ENCODE data around the gene LY9.

The LY9 gene

DNA sequence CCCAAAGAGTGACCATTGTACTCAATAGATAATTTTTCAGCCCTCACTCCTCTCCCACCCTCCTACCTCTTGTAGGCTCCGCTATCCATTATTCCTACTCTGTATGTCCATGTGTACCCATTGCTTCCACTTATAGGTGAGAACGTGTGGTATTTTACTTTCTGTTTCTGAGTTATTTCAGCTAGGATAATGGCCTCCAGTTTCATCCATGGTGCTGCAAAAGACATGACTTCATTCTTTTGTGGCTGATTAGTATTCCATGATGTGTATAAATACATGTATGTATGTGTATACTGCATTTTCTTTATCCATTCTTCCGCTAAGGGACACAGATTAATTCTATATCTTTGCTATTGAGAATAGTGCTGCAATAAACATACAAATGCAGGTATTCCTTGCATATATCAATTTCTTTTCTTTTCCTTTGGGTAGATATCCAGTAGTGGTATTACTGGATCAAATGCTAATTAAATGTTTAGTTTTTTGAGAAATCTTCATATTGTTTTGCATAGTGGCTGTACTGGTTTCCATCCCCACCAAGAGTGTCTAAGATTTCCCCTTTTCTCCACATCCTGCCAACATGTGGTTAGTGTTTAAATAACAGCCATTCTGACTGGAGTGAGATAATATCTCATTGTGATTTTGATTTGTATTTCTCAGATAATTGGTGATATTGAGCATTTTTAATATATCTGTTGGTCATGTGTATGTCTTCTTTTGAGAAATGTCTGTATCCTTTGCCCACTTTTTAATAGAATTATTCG is 4.9 kb downstream of the LY9 start:
- no peaks in the 10 kb centered on the region for H3K27me3 ChIP-seq (ENCODE audit: control insufficient read depth, insufficient read depth, low read length)
- H3K27ac ChIP-seq (ENCODE audit: low read length): no peak overlapping the region
- no CpG with 5 or more reads among the region's 4 CpGs for WGBS (ENCODE audit: insufficient coverage, insufficient read length)
- H3K36me3 ChIP-seq (ENCODE audit: control insufficient read depth, insufficient read depth, low read length): 0 out of 2 replicates have a peak, but pooled peaks cover 2% of the 10 kb centered on the region
- no peak for DNase-seq (ENCODE audit: low read depth, low spot score)
- no peaks in the 10 kb centered on the region for H3K4me1 ChIP-seq (ENCODE audit: control insufficient read depth, insufficient read depth, low read length)
- no peak overlapping the region for H3K4me3 ChIP-seq (ENCODE audit: low read length)
- no peaks in the 10 kb centered on the region for H3K9me3 ChIP-seq (ENCODE audit: control insufficient read depth, insufficient read depth, low read length)

GRCh38 chr1:160801836-160802580 is 6.0 kb downstream of the LY9 start:
- H3K9me3 ChIP-seq (ENCODE audit: control insufficient read depth, insufficient read depth, low read length): no peaks in the 10 kb centered on the region
- no peak for DNase-seq (ENCODE audit: low read depth, low spot score)
- H3K4me3 ChIP-seq (ENCODE audit: low read length): no peak overlapping the region
- no peak overlapping the region for H3K27ac ChIP-seq (ENCODE audit: low read length)
- no peaks in the 10 kb centered on the region for H3K27me3 ChIP-seq (ENCODE audit: control insufficient read depth, insufficient read depth, low read length)
- no peaks in the 10 kb centered on the region for H3K4me1 ChIP-seq (ENCODE audit: control insufficient read depth, insufficient read depth, low read length)
- H3K36me3 ChIP-seq (ENCODE audit: control insufficient read depth, insufficient read depth, low read length): 0 out of 2 replicates have a peak, but pooled peaks cover 2% of the 10 kb centered on the region
- no CpG with 5 or more reads among the region's 43 CpGs for WGBS (ENCODE audit: insufficient coverage, insufficient read length)

- Histone ChIP-seq H3K36me3 (ENCODE audit: control insufficient read depth, insufficient read depth, low read length) (0 out of 2 replicates have a peak, but pooled peaks cover 2% of the 10 kb centered on the region), H3K27ac (ENCODE audit: low read length) (no peak overlapping the region), H3K9me3 (ENCODE audit: control insufficient read depth, insufficient read depth, low read length) (no peaks in the 10 kb centered on the region), H3K4me3 (ENCODE audit: low read length) (no peak overlapping the region), H3K4me1 (ENCODE audit: control insufficient read depth, insufficient read depth, low read length) (no peaks in the 10 kb centered on the region; the same call in 1 of the 2 replicates), H3K27me3 (ENCODE audit: control insufficient read depth, insufficient read depth, low read length) (no peaks in the 10 kb centered on the region)
- DNase-seq (ENCODE audit: low read depth, low spot score): no peak
- no CpG with 5 or more reads among the region's 1 CpG for WGBS (ENCODE audit: insufficient coverage, insufficient read length)
These were observed 10.2 kb downstream of the LY9 start for GRCh38 chr1:160806109-160806665.

DNA sequence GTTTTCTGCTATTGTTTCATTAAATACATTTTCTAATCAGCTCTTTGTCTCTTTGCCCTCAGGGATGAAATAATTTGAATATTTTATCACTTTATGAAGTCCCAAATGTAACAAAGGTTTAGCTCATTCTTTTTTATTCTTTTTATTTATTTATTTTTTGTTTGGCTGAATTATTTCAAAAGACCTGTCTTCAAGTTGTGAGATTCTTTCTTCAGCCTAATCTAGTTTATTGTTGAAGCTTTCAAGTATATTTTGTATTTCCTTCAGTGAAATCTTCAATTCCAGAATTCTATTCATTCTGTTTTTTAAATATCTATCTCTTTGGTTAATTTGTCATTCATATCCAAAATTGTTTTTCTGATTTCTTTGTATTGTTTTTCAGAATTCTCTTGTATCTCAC is 10.8 kb downstream of the LY9 start:
- no peak for DNase-seq (ENCODE audit: low read depth, low spot score)
- Histone ChIP-seq H3K27me3 (ENCODE audit: control insufficient read depth, insufficient read depth, low read length) (no peaks in the 10 kb centered on the region), H3K4me1 (ENCODE audit: control insufficient read depth, insufficient read depth, low read length) (no peaks in the 10 kb centered on the region; the same call in 1 of the 2 replicates), H3K36me3 (ENCODE audit: control insufficient read depth, insufficient read depth, low read length) (0 out of 2 replicates have a peak, but pooled peaks cover 2% of the 10 kb centered on the region), H3K4me3 (ENCODE audit: low read length) (no peak overlapping the region), H3K9me3 (ENCODE audit: control insufficient read depth, insufficient read depth, low read length) (no peaks in the 10 kb centered on the region), H3K27ac (ENCODE audit: low read length) (no peak overlapping the region)

DNA sequence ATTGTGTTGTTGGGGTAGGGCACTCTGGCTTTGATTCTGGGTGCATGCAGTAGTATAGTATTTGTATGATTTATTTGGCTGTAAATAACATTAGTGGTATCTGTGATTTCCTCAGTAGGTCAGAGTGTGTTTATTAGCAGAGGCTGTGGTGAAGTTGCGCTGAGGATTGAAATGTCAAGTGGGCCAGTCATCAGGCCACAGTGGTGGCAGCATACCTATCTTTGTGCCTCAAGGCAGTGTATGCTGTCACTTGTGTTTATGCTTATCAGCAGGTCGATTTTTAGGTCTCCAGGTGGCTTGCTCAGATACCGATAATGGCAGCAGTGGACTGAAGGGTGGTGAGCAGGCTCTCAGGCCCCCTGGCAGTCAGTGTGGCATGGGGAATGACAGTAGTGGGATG is 11.3 kb downstream of the LY9 start:
- no peaks in the 10 kb centered on the region; the same call in 1 of the 2 replicates for H3K4me1 ChIP-seq (ENCODE audit: control insufficient read depth, insufficient read depth, low read length)
- WGBS (ENCODE audit: insufficient coverage, insufficient read length): no CpG with 5 or more reads among the region's 3 CpGs
- H3K9me3 ChIP-seq (ENCODE audit: control insufficient read depth, insufficient read depth, low read length): no peaks in the 10 kb centered on the region
- H3K36me3 ChIP-seq (ENCODE audit: control insufficient read depth, insufficient read depth, low read length): 0 out of 2 replicates have a peak, but pooled peaks cover under 1% of the 10 kb centered on the region
- no peak overlapping the region for H3K4me3 ChIP-seq (ENCODE audit: low read length)
- no peaks in the 10 kb centered on the region for H3K27me3 ChIP-seq (ENCODE audit: control insufficient read depth, insufficient read depth, low read length)
- no peak for DNase-seq (ENCODE audit: low read depth, low spot score)
- H3K27ac ChIP-seq (ENCODE audit: low read length): no peak overlapping the region

GRCh38 chr1:160807738-160808137 is 11.8 kb downstream of the LY9 start:
- no peak for DNase-seq (ENCODE audit: low read depth, low spot score)
- no peak overlapping the region for H3K27ac ChIP-seq (ENCODE audit: low read length)

GRCh38 chr1:160808289-160808688 is 12.3 kb downstream of the LY9 start:
- H3K9me3 ChIP-seq (ENCODE audit: control insufficient read depth, insufficient read depth, low read length): no peaks in the 10 kb centered on the region
- H3K36me3 ChIP-seq (ENCODE audit: control insufficient read depth, insufficient read depth, low read length): no peaks in the 10 kb centered on the region
- no peak overlapping the region for H3K4me3 ChIP-seq (ENCODE audit: low read length)
- DNase-seq (ENCODE audit: low read depth, low spot score): no peak
- no peak overlapping the region for H3K27ac ChIP-seq (ENCODE audit: low read length)
- no peaks in the 10 kb centered on the region for H3K27me3 ChIP-seq (ENCODE audit: control insufficient read depth, insufficient read depth, low read length)
- H3K4me1 ChIP-seq (ENCODE audit: control insufficient read depth, insufficient read depth, low read length): no peaks in the 10 kb centered on the region; the same call in 1 of the 2 replicates
- WGBS (ENCODE audit: insufficient coverage, insufficient read length): no CpG with 5 or more reads among the region's 3 CpGs

More at GRCh38 chr1:160807738-160808137, 11.8 kb downstream of the LY9 start:
- WGBS (ENCODE audit: insufficient coverage, insufficient read length): no CpG with 5 or more reads among the region's 2 CpGs
- Histone ChIP-seq H3K4me3 (ENCODE audit: low read length) (no peak overlapping the region), H3K4me1 (ENCODE audit: control insufficient read depth, insufficient read depth, low read length) (no peaks in the 10 kb centered on the region; the same call in 1 of the 2 replicates), H3K9me3 (ENCODE audit: control insufficient read depth, insufficient read depth, low read length) (no peaks in the 10 kb centered on the region), H3K27me3 (ENCODE audit: control insufficient read depth, insufficient read depth, low read length) (no peaks in the 10 kb centered on the region), H3K36me3 (ENCODE audit: control insufficient read depth, insufficient read depth, low read length) (no peaks in the 10 kb centered on the region)

DNA sequence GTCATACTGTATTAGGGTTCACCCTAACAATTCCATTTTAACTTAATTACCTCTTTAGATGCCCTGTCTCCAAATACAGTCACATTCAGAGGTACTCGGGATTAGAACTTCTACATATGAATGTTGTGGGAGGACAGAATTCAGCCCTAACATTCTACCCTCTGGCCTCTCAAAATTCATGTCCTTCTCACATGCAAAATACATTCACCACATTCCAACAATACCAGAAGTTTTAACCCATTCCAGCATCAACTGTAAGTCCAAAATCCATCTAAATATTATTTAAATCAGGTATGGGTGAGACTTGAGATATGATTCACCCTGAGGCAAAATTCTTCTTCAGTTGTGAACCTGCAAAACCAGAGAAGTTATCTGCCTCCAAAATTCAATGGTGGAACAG is 14.5 kb downstream of the LY9 start:
- no peaks in the 10 kb centered on the region; the same call in 1 of the 2 replicates for H3K4me1 ChIP-seq (ENCODE audit: control insufficient read depth, insufficient read depth, low read length)
- no peak overlapping the region for H3K4me3 ChIP-seq (ENCODE audit: low read length)
- H3K27ac ChIP-seq (ENCODE audit: low read length): no peak overlapping the region
- no peaks in the 10 kb centered on the region for H3K9me3 ChIP-seq (ENCODE audit: control insufficient read depth, insufficient read depth, low read length)
- WGBS (ENCODE audit: insufficient coverage, insufficient read length): no CpG with 5 or more reads among the region's 1 CpG
- no peaks in the 10 kb centered on the region for H3K36me3 ChIP-seq (ENCODE audit: control insufficient read depth, insufficient read depth, low read length)
- no peaks in the 10 kb centered on the region for H3K27me3 ChIP-seq (ENCODE audit: control insufficient read depth, insufficient read depth, low read length)
- DNase-seq (ENCODE audit: low read depth, low spot score): no peak

DNA sequence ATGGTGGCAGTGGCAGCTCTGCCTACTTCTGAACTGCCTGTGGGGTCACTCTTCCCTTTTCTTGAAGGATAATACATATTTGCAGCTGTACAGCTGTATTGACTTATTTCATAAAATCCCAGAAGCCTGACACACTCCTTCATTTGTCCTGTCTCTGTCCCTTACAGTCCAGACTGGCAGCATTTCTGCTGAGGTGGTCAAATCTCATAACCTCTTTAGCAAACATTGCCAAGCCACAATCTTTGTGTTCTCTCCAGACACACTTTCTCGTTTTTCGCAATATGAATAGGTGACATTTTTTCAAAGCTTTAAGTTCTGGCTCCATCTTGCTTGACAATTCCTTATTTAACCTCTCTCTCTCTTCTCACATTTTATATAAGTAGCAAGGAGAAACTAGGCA is 15.2 kb downstream of the LY9 start:
- H3K9me3 ChIP-seq (ENCODE audit: control insufficient read depth, insufficient read depth, low read length): no peaks in the 10 kb centered on the region
- H3K4me1 ChIP-seq (ENCODE audit: control insufficient read depth, insufficient read depth, low read length): no peaks in the 10 kb centered on the region; the same call in 1 of the 2 replicates
- no peaks in the 10 kb centered on the region for H3K27me3 ChIP-seq (ENCODE audit: control insufficient read depth, insufficient read depth, low read length)
- no peaks in the 10 kb centered on the region for H3K36me3 ChIP-seq (ENCODE audit: control insufficient read depth, insufficient read depth, low read length)
- no CpG with 5 or more reads among the region's 2 CpGs for WGBS (ENCODE audit: insufficient coverage, insufficient read length)
- no peak for DNase-seq (ENCODE audit: low read depth, low spot score)
- no peak overlapping the region for H3K4me3 ChIP-seq (ENCODE audit: low read length)
- H3K27ac ChIP-seq (ENCODE audit: low read length): no peak overlapping the region

DNA sequence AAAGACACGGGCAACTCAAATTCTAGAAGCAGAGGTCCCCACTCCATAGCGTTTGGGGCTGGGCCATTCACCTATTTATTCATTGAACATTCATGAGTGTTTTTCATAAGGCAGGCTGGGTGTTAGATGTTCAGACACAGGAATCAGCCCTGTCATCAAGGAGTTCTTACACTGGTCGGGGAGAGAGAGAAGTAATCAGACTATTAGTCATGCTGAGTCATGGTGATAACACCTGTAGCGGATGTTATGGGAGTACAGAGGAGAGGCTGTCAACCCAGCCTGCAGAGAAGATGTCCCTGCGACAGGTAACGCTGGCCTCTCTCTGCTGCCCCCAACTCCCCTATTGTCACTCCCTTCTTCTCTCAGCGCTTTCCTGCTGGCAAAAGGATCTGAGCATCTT is 17.2 kb downstream of the LY9 start:
- no peaks in the 10 kb centered on the region for H3K9me3 ChIP-seq (ENCODE audit: control insufficient read depth, insufficient read depth, low read length)
- H3K27ac ChIP-seq (ENCODE audit: low read length): no peak overlapping the region
- no CpG with 5 or more reads among the region's 7 CpGs for WGBS (ENCODE audit: insufficient coverage, insufficient read length)
- H3K27me3 ChIP-seq (ENCODE audit: control insufficient read depth, insufficient read depth, low read length): no peaks in the 10 kb centered on the region
- H3K4me1 ChIP-seq (ENCODE audit: control insufficient read depth, insufficient read depth, low read length): peaks cover 1% of the 10 kb centered on the region; the same call in 1 of the 2 replicates
- DNase-seq (ENCODE audit: low read depth, low spot score): no peak
- H3K4me3 ChIP-seq (ENCODE audit: low read length): no peak overlapping the region
- H3K36me3 ChIP-seq (ENCODE audit: control insufficient read depth, insufficient read depth, low read length): no peaks in the 10 kb centered on the region
